Thyroid gland (tissue), 4 donors: ENCODE data around the gene CSNK1A1. TPM values are rescaled to one million over a fixed set of nuclear protein-coding genes. Genes with fewer than 3 reads are reported as not detected.

ENCODE experiments used
- DNase-seq, 2 donors: peaks; one replicate each; pipeline ENCODE4 v3.0.0-alpha.2; 2019
- H3K27ac ChIP-seq, 3 donors: fragments of 200-600 bp; sonication (generic); 1 replicate in 2 of 3; 2 replicates in 1 of 3; pipeline ENCODE4 v1.5.1; 2016 to 2019; ENCODE audit warnings: mild to moderate bottlenecking in 1 of 3, moderate library complexity in 1 of 3
- H3K27me3 ChIP-seq: fragments of 200-600 bp; sonication (generic); one replicate; pipeline ENCODE4 v1.5.1; 2019
- H3K36me3 ChIP-seq, 2 donors: fragments of 200-600 bp; sonication (generic); one replicate each; pipeline ENCODE4 v1.5.1; 2016 to 2019
- H3K4me1 ChIP-seq, 2 donors: fragments of 200-600 bp; sonication (generic); one replicate each; pipeline ENCODE4 v1.5.1; 2017 to 2019
- H3K4me3 ChIP-seq, 3 donors: fragments of 200-600 bp; sonication (generic); replicated peaks in 1 of 3; 1 replicate in 2 of 3; 2 replicates in 1 of 3; pipeline ENCODE4 v1.5.1; 2016; ENCODE audit warnings: mild to moderate bottlenecking in 1 of 3
- H3K9me3 ChIP-seq: fragments of 200-600 bp; sonication (generic); one replicate; pipeline ENCODE4 v1.5.1; 2017
- POLR2A ChIP-seq, 2 donors: fragments of 450-650 bp; IDR thresholded peaks; one replicate each; pipeline ENCODE4 v1.6.1; 2017; ENCODE audit warnings: antibody characterized with exemption in 2 of 2, mild to moderate bottlenecking in 2 of 2, moderate library complexity in 1 of 2
- WGBS, 2 donors: methylation state at CpG; one replicate each; pipeline ENCODE4 v1.1.5; 2017; 5-methylcytosine and 5-hydroxymethylcytosine counted together
- intact Hi-C: fragments of 100-400 bp; cut with DNase I; formaldehyde crosslinking; loops from one replicate; pipeline ENCODE4 v1.15.1; 2023
- total RNA-seq, 4 donors: library from RNA; depleted of rRNA; stranded (reverse); fragments of >200 nt; gene quantifications; one replicate each; pipeline ENCODE4 v1.2.3, GENCODE V29; 2016
- TF ChIP-seq, protein P1 (sequence below), 6 experiments: fragments of 200-600 bp in 3 of 6; fragments of 450-650 bp in 3 of 6; sonication (generic) in 3 of 6; IDR thresholded peaks; one replicate each; pipeline ENCODE4 v1.5.1; 2016 to 2019; ENCODE audit warnings: antibody characterized with exemption in 6 of 6, mild to moderate bottlenecking in 2 of 6, inconsistent platforms in 1 of 6, moderate library complexity in 1 of 6

CSNK1A1 gene
- total RNA-seq, 4 donors from 2014 or later, result 183 to 262 (median 202) TPM

GRCh38 chr5:149561848-149562247 is 10.6 kb upstream of the CSNK1A1 start:
- TF ChIP-seq, protein P1, sequence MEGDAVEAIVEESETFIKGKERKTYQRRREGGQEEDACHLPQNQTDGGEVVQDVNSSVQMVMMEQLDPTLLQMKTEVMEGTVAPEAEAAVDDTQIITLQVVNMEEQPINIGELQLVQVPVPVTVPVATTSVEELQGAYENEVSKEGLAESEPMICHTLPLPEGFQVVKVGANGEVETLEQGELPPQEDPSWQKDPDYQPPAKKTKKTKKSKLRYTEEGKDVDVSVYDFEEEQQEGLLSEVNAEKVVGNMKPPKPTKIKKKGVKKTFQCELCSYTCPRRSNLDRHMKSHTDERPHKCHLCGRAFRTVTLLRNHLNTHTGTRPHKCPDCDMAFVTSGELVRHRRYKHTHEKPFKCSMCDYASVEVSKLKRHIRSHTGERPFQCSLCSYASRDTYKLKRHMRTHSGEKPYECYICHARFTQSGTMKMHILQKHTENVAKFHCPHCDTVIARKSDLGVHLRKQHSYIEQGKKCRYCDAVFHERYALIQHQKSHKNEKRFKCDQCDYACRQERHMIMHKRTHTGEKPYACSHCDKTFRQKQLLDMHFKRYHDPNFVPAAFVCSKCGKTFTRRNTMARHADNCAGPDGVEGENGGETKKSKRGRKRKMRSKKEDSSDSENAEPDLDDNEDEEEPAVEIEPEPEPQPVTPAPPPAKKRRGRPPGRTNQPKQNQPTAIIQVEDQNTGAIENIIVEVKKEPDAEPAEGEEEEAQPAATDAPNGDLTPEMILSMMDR (IDR thresholded peaks at IDR 0.05), result no peak
- TF ChIP-seq POLR2A (IDR thresholded peaks at IDR 0.05), result no peak
- Histone ChIP-seq H3K9me3 (no peaks in the 10 kb centered on the region), H3K27ac (peak overlapping the region; percentile 56 to 64 (median 62)), H3K27me3 (no peaks in the 10 kb centered on the region), H3K4me3 (no peak overlapping the region), H3K4me1 (peaks cover 9 to 19% of the 10 kb centered on the region in 2 donors), H3K36me3 (no peaks in the 10 kb centered on the region)
- DNase-seq, result no peak
- intact Hi-C loops, result loop anchor here (5.0 to 10.0 kb wide), 2 partner anchors 120 to 247 kb away; no protein-coding TSS in a partner anchor
- WGBS, 2 donors, result 36 to 49% methylated on average over 2 of the region's 2 CpGs

- Histone ChIP-seq H3K4me1 (peaks cover 9 to 19% of the 10 kb centered on the region in 2 donors), H3K4me3 (no peak overlapping the region), H3K9me3 (no peaks in the 10 kb centered on the region), H3K27ac (no peak overlapping the region), H3K36me3 (no peaks in the 10 kb centered on the region), H3K27me3 (no peaks in the 10 kb centered on the region)
- DNase-seq, result no peak
- intact Hi-C loops, result loop anchor here (5.0 to 10.0 kb wide), 2 partner anchors 117 to 245 kb away; no protein-coding TSS in a partner anchor
- no peak for TF ChIP-seq POLR2A (IDR thresholded peaks at IDR 0.05)
- TF ChIP-seq, protein P1 (IDR thresholded peaks at IDR 0.05), result no peak
- 85 to 87% methylated on average over 2 of the region's 2 CpGs for WGBS, 2 donors
Measured at GRCh38 chr5:149559706-149560105, 8.5 kb upstream of the CSNK1A1 start.

DNA sequence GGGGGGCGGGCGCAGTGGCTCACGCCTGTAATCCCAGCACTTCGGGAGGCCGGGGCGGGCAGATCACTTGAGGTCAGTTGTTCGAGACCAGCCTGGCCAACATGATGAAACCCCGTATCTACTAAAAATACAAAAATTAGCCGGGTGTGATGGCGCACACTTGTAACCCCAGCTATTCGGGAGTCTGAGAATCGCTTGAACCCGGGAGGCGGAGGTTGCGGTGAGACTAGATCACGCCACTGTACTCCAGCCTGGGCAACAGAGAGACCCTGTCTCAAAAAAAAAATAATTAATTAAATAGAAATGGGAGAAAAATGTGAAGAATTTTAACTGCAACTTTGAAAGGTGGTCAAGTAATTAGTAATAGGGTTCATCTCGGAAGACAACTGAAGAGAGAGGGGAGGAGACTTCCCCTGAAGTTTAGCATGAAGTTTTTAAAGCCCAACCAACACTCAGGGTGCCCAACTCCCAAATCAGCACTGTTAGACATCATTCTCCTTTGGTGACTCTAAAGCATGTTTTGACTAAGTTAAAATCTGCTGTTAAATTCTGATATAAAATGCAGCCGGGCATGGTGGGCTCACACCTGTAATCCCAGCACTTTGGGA is 1.4 kb upstream of the CSNK1A1 start:
- DNase-seq, result no peak
- intact Hi-C loops, result no loop called here

DNA sequence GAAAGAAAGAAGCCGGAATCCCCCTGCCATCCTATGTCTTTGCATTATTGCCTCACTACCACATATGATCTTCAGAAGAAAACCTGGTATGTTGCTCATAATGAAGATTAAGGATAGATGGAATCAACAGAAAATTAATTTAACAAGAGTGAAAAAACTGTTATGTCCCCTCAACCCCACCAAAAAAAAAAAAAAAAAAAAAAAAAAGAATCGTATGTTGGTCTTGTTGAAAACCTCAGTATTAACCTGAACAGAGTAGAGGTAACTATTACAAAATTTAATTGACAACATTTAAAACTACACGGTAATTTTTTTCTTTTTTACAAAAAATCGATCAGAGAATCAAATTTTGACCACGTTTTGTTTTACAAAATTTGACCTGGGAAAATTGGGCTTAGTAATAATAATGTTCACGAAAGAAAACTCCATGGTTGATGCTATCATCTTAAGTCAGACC is 827 bp upstream of the CSNK1A1 start:
- H3K27me3 ChIP-seq, result no peaks in the 10 kb centered on the region
- DNase-seq, result no peak
- H3K4me1 ChIP-seq, result peaks cover 26 to 30% of the 10 kb centered on the region in 2 donors
- 23 to 31% methylated on average over 6 of the region's 6 CpGs for WGBS, 2 donors
- peak overlapping the region; percentile 98 to 99 (median 99) for H3K27ac ChIP-seq
- H3K36me3 ChIP-seq, result no peaks in the 10 kb centered on the region
- H3K4me3 ChIP-seq, result peak overlapping the region in 2 of 3 donors; percentile 40 to 81
- no peaks in the 10 kb centered on the region for H3K9me3 ChIP-seq
- TF ChIP-seq POLR2A (IDR thresholded peaks at IDR 0.05), result no peak
- TF ChIP-seq, protein P1 (IDR thresholded peaks at IDR 0.05), result peak in 1 of 6 experiments; percentile 26
- intact Hi-C loops, result no loop called here

More for the DNA sequence above, 1.4 kb upstream of the CSNK1A1 start:
- H3K4me1 ChIP-seq, result peaks cover 20 to 24% of the 10 kb centered on the region in 2 donors
- no peaks in the 10 kb centered on the region for H3K36me3 ChIP-seq
- H3K27ac ChIP-seq, result no peak overlapping the region
- TF ChIP-seq, protein P1 (IDR thresholded peaks at IDR 0.05), result no peak
- no peak for TF ChIP-seq POLR2A (IDR thresholded peaks at IDR 0.05)
- WGBS, 2 donors, result 85 to 88% methylated on average over 18 of the region's 18 CpGs
- H3K4me3 ChIP-seq, result no peak overlapping the region
- no peaks in the 10 kb centered on the region for H3K27me3 ChIP-seq
- H3K9me3 ChIP-seq, result no peaks in the 10 kb centered on the region

DNA sequence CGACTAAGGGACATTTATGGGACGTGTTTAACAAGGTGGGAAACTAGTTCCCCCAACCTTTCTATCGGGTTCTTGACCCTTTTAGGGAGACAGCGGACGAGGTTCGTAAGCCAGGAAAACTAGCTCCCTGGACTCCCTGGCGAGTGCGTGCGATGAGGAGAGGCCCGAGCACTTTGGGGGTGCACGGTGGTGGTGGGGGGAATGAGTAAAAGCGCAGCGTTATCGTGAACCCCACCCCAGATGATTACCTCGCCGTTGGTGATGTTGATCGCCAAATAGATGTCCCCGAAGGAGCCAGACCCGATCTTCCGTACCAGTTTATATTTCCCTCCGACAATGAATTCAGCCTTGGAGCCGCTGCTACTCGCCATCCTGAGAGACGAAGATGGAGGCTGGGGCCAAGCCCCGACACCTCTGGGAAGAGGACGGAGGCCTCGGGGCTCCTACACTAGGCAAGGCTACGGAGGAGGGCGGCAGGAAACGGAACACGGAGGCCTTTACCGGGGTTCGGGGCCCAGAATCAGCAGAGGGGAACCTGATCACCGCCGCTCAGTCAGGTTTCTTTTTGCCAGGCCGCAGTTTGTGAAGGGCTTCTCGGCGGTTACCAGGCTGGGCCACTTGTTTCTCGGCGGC is 529 bp downstream of the CSNK1A1 start:
- DNase-seq, result peak in 1 of 2 donors; percentile 19
- H3K27ac ChIP-seq, result peak overlapping the region; percentile 98 to 99 (median 99)
- H3K9me3 ChIP-seq, result no peaks in the 10 kb centered on the region
- no peak for TF ChIP-seq POLR2A (IDR thresholded peaks at IDR 0.05)
- TF ChIP-seq, protein P1 (IDR thresholded peaks at IDR 0.05), result peak in 1 of 6 experiments; percentile 10
- WGBS, 2 donors, result 1% methylated on average over 25 to 30 of the region's 40 CpGs
- peak overlapping the region; percentile 81 to 99 (median 94) for H3K4me3 ChIP-seq
- no peaks in the 10 kb centered on the region for H3K27me3 ChIP-seq
- intact Hi-C loops, result no loop called here
- no peaks in the 10 kb centered on the region for H3K36me3 ChIP-seq
- peaks cover 38 to 40% of the 10 kb centered on the region in 2 donors for H3K4me1 ChIP-seq
